Osteoblast (primary cell): ENCODE results near the gene ECI2. TPM values are rescaled to one million over a fixed set of nuclear protein-coding genes. Genes with fewer than 3 reads are reported as not detected.

Source experiments
- DNase-seq: peaks from one replicate; pipeline ENCODE4 v3.0.0; 2011; ENCODE audit warnings: low spot score, mixed read lengths; ENCODE audit not compliant: insufficient read length; ENCODE audit errors: missing footprints
- H2AFZ ChIP-seq: 2 replicates; pipeline ENCODE4 v1.6.0; 2011; ENCODE audit warnings: mild to moderate bottlenecking, low read length
- H3K27ac ChIP-seq: 2 replicates; pipeline ENCODE4 v1.5.1; 2011; ENCODE audit warnings: mild to moderate bottlenecking, low read depth, low read length, moderate library complexity
- H3K27me3 ChIP-seq: 2 replicates; pipeline ENCODE4 v1.6.0; 2012; ENCODE audit warnings: mild to moderate bottlenecking, control low read depth, inconsistent platforms, low read length, moderate library complexity; ENCODE audit not compliant: insufficient read depth
- H3K36me3 ChIP-seq: 2 replicates; pipeline ENCODE4 v1.5.1; 2011; ENCODE audit warnings: mild to moderate bottlenecking, low read length, control low read depth, moderate library complexity; ENCODE audit not compliant: insufficient read depth
- H3K4me1 ChIP-seq: 2 replicates; pipeline ENCODE4 v1.5.1; 2011; ENCODE audit warnings: mild to moderate bottlenecking, low read length, control low read depth, moderate library complexity; ENCODE audit not compliant: insufficient read depth
- H3K4me2 ChIP-seq: 2 replicates; pipeline ENCODE4 v1.6.0; 2011; ENCODE audit warnings: mild to moderate bottlenecking, low read length; ENCODE audit not compliant: insufficient read depth
- H3K4me3 ChIP-seq: fragments of 200-600 bp; sonication (generic); 3 replicates; pipeline ENCODE4 v1.5.1; 2012; ENCODE audit warnings: mild to moderate bottlenecking, low read length, inconsistent platforms; ENCODE audit not compliant: insufficient read depth
- H3K79me2 ChIP-seq: 2 replicates; pipeline ENCODE4 v1.6.0; 2012; ENCODE audit warnings: mild to moderate bottlenecking, low read length, control low read depth, inconsistent platforms; ENCODE audit not compliant: insufficient read depth
- H3K9me3 ChIP-seq: 2 replicates; pipeline ENCODE4 v1.5.1; 2011; ENCODE audit warnings: low read depth, low read length, control low read depth
- H4K20me1 ChIP-seq: 2 replicates; pipeline ENCODE4 v1.6.0; 2012; ENCODE audit warnings: mild to moderate bottlenecking, low read length, control low read depth; ENCODE audit not compliant: insufficient read depth
- total RNA-seq: library from RNA; depleted of rRNA; stranded (reverse); fragments of >200 nt; gene quantifications from 2 replicates; pipeline ENCODE4 v1.2.3, GENCODE V29; 2012
- TF ChIP-seq, protein P1 (sequence below): IDR thresholded peaks from 2 replicates; pipeline ENCODE4 v1.5.1; 2011; ENCODE audit warnings: mild to moderate bottlenecking, low read depth, low read length, moderate library complexity; ENCODE audit errors: extremely low read depth

The ECI2 gene
- total RNA-seq, 1 donor, result 76.0 TPM

- Histone ChIP-seq H3K4me1 (peaks cover 20% of the 10 kb centered on the region), H3K4me3 (peak overlapping the region; percentile 78), H3K27ac (peak overlapping the region; percentile 58), H3K9me3 (no peaks in the 10 kb centered on the region), H2AFZ (peak overlapping the region; percentile 62), H3K79me2 (peaks cover 44% of the 10 kb centered on the region), H3K27me3 (no peaks in the 10 kb centered on the region), H3K36me3 (peaks cover 12% of the 10 kb centered on the region), H4K20me1 (peaks cover 12% of the 10 kb centered on the region), H3K4me2 (peak overlapping the region; percentile 85)
- peak; percentile 98 for DNase-seq
- TF ChIP-seq, protein P1, sequence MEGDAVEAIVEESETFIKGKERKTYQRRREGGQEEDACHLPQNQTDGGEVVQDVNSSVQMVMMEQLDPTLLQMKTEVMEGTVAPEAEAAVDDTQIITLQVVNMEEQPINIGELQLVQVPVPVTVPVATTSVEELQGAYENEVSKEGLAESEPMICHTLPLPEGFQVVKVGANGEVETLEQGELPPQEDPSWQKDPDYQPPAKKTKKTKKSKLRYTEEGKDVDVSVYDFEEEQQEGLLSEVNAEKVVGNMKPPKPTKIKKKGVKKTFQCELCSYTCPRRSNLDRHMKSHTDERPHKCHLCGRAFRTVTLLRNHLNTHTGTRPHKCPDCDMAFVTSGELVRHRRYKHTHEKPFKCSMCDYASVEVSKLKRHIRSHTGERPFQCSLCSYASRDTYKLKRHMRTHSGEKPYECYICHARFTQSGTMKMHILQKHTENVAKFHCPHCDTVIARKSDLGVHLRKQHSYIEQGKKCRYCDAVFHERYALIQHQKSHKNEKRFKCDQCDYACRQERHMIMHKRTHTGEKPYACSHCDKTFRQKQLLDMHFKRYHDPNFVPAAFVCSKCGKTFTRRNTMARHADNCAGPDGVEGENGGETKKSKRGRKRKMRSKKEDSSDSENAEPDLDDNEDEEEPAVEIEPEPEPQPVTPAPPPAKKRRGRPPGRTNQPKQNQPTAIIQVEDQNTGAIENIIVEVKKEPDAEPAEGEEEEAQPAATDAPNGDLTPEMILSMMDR, result no peak
Measured at GRCh38 chr6:4135665-4136353, 434 bp upstream of the ECI2 start.

DNA sequence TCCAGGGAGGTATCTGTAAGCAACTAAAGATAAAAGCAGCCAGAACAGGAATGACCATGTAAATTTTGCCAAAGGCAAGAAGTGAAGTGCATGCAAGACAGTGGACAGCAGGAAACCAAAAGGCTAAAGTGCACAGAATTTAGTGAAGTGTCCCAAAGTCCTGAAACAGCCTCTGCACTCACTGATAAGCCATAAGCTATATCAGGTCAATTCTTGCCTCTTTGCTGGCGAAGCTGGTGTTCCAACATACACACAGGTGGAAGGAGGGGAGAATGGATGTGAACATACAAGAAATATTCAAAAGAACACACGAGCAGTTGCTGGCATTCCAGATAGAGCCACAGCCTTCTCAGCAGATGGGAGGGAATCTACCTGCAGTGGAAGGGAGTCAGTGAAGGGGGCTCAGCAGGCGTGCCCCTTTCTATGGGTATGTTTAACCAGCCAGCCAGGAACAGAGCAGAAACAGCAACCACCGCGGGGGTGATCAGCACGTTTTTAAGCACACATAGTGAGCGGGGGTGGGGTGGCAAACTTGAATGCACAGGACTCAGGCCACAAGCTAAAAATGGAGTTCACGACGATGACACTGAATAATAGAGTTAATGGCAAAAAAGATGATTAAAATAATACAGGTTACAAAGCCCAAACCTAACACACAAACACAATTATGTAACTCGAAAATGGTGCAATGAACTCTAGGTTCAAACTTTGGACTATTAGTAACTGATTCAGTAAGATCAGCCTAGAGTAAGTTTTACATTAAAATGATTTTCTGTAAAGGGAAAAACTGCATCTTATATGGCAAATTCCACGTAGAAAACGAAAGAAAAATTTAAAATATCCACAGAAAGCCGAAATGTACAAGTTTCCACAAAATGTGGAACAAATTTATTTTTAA, 1.2 kb downstream of the ECI2 start:
- Histone ChIP-seq H3K36me3 (peaks cover 28% of the 10 kb centered on the region), H3K27ac (peak overlapping the region; percentile 92), H3K4me2 (peak overlapping the region; percentile 90), H3K27me3 (no peaks in the 10 kb centered on the region), H4K20me1 (peaks cover 12% of the 10 kb centered on the region), H3K79me2 (peaks cover 49% of the 10 kb centered on the region), H2AFZ (peak overlapping the region; percentile 16), H3K4me1 (peaks cover 34% of the 10 kb centered on the region), H3K9me3 (no peaks in the 10 kb centered on the region), H3K4me3 (peak overlapping the region; percentile 76)
- peak; percentile 76 for DNase-seq
- TF ChIP-seq, protein P1, result no peak

DNA sequence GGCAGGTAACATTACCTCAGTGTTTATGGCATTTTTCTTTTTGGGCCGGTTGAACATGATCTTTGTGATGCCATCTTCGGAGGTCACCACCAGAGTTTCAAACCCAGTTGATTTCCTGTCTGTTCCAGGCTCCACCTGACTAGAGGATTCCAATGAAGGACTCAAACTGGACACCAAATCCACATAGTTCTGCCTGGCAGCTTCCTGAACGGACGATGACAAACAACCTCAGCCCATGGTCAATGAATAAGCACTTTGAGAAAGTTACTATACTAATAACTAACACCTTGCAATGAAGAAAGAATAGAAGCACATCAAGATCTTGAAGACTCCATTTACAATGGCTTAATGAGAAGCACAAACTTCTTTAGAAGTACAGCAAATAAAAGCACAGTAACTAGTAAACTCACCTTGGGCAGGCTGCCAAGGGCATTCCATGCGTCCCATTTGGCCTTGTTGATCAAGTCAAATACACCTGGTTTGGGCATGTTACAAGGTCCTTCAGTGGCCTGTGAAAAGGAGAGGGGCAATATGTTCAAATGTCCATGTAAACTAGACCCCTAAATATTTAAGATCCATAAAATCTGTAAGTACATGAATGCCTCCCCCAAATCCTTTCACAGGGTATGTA, 4.9 kb downstream of the ECI2 start:
- Histone ChIP-seq H3K4me2 (no peak overlapping the region), H3K27ac (peak overlapping the region; percentile 38), H4K20me1 (peaks cover 12% of the 10 kb centered on the region), H3K27me3 (no peaks in the 10 kb centered on the region), H3K79me2 (peaks cover 49% of the 10 kb centered on the region), H3K4me3 (no peak overlapping the region), H3K4me1 (peaks cover 62% of the 10 kb centered on the region), H3K9me3 (no peaks in the 10 kb centered on the region), H2AFZ (no peak overlapping the region), H3K36me3 (peaks cover 34% of the 10 kb centered on the region)
- TF ChIP-seq, protein P1, result no peak
- no peak for DNase-seq
